Measurements from ENCODE around the gene SLC5A1. TPM values are rescaled to one million over a fixed set of nuclear protein-coding genes. Genes with fewer than 3 reads are reported as not detected.

Gene SLC5A1
- total and polyA plus RNA-seq, 9 donors: 0.05 to 1.8 (median 1.1) TPM; not detected in 4

DNA sequence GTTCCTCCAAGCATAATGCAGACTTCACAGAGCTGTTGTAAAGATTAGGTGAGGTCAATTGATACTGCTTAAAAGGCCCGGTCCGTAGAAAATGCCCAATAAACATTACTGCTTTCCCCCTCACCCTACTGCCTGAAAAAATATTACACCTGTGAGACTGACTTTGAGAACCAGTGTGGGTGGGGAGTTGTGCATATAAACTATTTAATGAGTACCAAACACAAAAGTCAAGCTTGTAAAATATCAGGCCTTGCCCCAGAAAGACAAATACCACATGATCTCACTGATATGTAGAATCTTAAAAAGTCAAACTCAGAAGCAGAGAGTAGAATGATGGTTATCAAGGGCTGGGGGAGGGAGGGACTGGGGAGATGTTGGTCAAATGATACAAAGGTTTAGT lies 69.3 kb downstream of the SLC5A1 start:
- no peaks in the 10 kb centered on the region for H3K27me3 ChIP-seq
- TF ChIP-seq POLR2A (IDR thresholded peaks at IDR 0.05): no peak
- TF ChIP-seq, protein P1, sequence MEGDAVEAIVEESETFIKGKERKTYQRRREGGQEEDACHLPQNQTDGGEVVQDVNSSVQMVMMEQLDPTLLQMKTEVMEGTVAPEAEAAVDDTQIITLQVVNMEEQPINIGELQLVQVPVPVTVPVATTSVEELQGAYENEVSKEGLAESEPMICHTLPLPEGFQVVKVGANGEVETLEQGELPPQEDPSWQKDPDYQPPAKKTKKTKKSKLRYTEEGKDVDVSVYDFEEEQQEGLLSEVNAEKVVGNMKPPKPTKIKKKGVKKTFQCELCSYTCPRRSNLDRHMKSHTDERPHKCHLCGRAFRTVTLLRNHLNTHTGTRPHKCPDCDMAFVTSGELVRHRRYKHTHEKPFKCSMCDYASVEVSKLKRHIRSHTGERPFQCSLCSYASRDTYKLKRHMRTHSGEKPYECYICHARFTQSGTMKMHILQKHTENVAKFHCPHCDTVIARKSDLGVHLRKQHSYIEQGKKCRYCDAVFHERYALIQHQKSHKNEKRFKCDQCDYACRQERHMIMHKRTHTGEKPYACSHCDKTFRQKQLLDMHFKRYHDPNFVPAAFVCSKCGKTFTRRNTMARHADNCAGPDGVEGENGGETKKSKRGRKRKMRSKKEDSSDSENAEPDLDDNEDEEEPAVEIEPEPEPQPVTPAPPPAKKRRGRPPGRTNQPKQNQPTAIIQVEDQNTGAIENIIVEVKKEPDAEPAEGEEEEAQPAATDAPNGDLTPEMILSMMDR (IDR thresholded peaks at IDR 0.05): no peak
- no peak for TF ChIP-seq EP300 (IDR thresholded peaks at IDR 0.05)
- no peak for DNase-seq
- intact Hi-C loops (cut with DNase I): no loop called here
- no peak overlapping the region for H3K27ac ChIP-seq
- no peaks in the 10 kb centered on the region for H3K36me3 ChIP-seq
- WGBS, 3 donors: 68 to 80% (median 72%) methylated on average over 2 of the region's 2 CpGs
- no peaks in the 10 kb centered on the region for H3K9me3 ChIP-seq
- H3K4me1 ChIP-seq (ENCODE audit: insufficient read depth): no peaks in the 10 kb centered on the region
- H3K4me3 ChIP-seq: no peak overlapping the region

DNA sequence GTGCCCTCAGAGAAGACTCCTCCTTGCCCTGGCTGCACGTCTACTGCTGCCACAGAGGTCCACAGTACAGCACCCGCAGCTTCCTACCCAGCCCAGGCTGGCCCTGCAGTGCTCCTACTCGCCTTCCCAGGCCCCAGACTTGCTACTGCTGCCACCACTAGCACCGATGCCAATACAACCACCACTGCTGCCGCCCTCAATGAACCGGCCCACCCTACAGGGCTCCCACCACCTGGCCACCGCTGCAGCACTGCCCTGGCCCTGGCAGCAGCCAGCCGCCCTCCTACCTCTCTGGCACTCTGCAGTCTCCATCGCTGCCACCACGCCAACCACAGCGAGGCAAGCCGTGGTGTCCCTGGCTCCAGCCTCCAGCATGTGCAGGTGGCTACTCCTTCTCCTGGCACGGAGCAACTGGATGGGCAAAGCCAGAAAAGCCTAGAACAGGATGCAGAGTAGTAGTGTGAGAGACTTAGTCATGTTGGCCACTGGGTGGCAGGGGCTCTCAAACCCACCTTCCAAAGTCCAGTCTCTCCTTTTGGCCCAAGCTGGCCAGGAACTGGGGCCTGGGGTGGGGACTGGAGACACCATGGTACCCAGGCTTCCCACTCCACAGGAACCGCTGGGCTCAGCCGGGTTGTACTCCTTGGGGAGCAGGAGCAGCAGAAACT lies 76.6 kb downstream of the SLC5A1 start:
- Histone ChIP-seq H3K4me3 (no peak overlapping the region), H3K36me3 (no peaks in the 10 kb centered on the region), H3K4me1 (ENCODE audit: insufficient read depth) (no peaks in the 10 kb centered on the region), H3K27ac (no peak overlapping the region), H3K27me3 (no peaks in the 10 kb centered on the region), H3K9me3 (no peaks in the 10 kb centered on the region)
- intact Hi-C loops (cut with DNase I): no loop called here
- 79 to 86% (median 84%) methylated on average over 15 of the region's 15 CpGs for WGBS, 3 donors
- TF ChIP-seq, protein P1 (IDR thresholded peaks at IDR 0.05): no peak
- no peak for TF ChIP-seq EP300 (IDR thresholded peaks at IDR 0.05)
- TF ChIP-seq POLR2A (IDR thresholded peaks at IDR 0.05): no peak
- no peak for DNase-seq

DNA sequence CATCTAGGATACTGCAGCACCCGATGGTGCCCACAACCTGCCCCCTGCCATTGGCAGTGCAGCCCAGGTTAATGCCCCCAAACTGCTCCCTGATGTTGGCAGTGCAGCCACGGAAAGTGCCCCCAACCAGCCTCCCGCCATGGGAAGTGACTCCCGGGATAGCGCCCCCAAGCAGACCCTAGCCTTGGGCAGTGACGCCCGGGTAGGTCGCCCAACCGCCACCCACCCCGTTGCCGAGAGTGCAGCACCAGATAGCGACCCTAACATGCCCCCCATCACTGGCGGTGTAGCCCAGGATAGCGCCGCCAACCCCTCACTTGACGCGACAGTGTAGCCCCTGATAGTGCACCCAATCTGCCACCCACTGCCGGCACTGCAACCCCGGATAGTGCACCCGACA lies 77.5 kb downstream of the SLC5A1 start:
- WGBS, 3 donors: 93 to 96% (median 94%) methylated on average over 19 to 20 of the region's 20 CpGs
- intact Hi-C loops (cut with DNase I): no loop called here
- Histone ChIP-seq H3K27me3 (no peaks in the 10 kb centered on the region), H3K4me1 (ENCODE audit: insufficient read depth) (no peaks in the 10 kb centered on the region), H3K4me3 (no peak overlapping the region), H3K36me3 (no peaks in the 10 kb centered on the region), H3K9me3 (no peaks in the 10 kb centered on the region), H3K27ac (no peak overlapping the region)
- TF ChIP-seq, protein P1 (IDR thresholded peaks at IDR 0.05): no peak
- no peak for TF ChIP-seq EP300 (IDR thresholded peaks at IDR 0.05)
- TF ChIP-seq POLR2A (IDR thresholded peaks at IDR 0.05): no peak
- no peak for DNase-seq

DNA sequence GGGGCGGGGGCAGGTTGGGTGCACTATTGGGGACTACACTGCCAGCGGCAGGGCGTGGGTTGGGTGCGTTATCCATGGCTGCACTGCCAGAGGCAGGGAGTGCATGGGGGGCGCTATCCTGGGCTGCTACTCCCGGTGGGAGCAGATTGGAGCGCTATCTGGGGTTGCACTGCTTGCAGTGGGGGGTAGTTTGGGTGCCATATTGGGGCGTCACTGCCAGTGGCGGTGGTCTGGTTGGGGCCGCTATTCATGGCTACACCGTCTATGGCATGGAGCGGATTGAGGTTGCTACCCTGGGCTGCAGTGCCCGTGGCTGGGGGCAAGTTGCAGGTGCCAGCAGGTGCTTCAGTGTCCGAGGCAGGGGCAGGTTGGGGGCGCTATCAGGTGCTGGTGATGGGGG lies 79.8 kb downstream of the SLC5A1 start:
- H3K4me1 ChIP-seq (ENCODE audit: insufficient read depth): no peaks in the 10 kb centered on the region
- no peaks in the 10 kb centered on the region for H3K36me3 ChIP-seq
- WGBS, 3 donors: 87 to 90% (median 88%) methylated on average over 15 of the region's 15 CpGs
- H3K27me3 ChIP-seq: no peaks in the 10 kb centered on the region
- TF ChIP-seq POLR2A (IDR thresholded peaks at IDR 0.05) (no peak), EP300 (IDR thresholded peaks at IDR 0.05) (no peak)
- TF ChIP-seq, protein P1 (IDR thresholded peaks at IDR 0.05): no peak
- H3K4me3 ChIP-seq: no peak overlapping the region
- H3K27ac ChIP-seq: no peak overlapping the region
- intact Hi-C loops (cut with DNase I): no loop called here
- H3K9me3 ChIP-seq: no peaks in the 10 kb centered on the region
- no peak for DNase-seq
